Effector CD8-positive, alpha-beta T cell (primary cell): ENCODE data around the gene DCLK2.

Experiments
- DNase-seq: peaks from one replicate; lab custom pipeline; 2025; lab: John Stamatoyannopoulos, UW

The DCLK2 gene

DNA sequence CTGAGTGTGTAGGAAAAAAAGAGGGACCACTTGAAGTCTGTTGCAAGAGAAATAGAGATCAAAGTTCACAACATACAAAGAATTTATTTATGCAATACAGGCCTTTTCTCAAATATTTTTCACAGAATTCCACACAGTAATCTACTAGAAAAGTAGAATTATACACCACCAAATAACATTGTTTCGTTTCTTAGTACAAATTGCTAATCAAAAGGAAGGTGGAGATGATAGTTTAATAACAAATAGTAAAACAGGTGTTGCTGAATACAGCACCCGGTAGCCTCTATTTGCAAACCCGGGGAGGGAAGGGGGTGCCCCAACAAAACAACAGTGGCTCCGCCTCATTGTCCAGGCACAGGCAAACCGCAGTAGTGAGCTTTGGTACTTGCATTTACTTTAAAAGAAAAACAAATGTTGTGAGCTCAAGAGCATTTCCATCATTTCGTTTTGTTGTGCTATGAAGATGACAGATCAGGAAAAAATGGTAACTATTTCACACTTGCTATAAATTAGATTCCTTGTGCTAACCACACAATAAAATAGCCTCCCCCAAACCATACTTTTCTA lies 186.4 kb downstream of the DCLK2 start:
- DNase-seq = no peak

DNA sequence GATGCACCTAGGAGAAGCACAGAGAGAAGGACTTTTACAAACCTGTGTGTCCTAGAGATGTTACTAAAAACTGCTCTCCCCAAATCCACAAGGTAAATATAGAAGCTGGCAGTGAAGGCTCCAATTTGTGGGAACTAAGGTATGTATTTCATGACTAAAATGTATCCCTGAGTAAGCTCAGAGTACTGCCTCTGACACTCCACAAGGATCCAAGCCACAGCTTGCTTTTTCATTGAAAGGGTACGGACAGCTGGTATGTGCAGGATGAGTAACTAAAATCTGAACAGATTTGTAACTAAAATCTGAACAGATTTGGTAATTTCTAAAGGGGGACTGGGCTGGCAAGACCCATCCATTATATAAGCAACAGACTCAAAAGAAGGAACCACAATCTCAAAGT lies 187.6 kb downstream of the DCLK2 start:
- DNase-seq = no peak

DNA sequence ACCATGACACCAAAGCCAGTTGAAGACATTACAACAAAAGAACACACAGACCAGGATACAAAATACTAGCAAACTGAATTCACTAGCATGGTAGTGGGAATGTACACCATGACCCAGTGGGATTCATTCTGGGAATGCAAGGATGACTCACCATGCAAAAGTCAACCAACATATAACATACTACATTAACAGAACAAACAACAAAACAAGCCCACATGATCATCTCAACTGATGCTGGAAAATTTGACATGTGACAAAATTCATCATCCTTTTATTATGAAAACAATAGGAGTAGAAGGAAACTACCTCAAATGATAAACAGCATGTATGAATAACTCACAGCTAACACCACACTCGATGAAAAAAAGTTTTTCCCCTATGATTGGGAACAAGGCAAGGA lies 190.2 kb downstream of the DCLK2 start:
- no peak for DNase-seq

DNA sequence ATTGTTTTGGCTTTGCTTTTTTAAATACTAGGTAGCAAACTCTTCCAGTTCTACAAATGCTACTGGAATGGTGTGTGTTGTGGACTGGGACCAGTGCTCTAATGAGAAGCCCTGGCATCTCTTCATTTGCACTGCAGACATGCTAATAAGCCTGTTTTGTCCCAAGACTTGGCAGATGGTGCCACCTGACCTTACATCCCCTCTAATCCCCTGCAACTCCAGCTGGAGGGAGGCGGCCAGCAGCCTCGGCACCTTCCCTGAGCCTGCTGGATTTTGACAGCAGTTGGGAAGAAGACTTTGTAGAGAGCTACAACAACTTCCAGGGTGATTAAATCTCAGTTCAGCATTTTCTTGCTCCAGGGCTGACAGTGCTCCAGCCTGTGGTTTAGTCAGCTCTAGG lies 200.0 kb downstream of the DCLK2 start:
- DNase-seq = no peak

DNA sequence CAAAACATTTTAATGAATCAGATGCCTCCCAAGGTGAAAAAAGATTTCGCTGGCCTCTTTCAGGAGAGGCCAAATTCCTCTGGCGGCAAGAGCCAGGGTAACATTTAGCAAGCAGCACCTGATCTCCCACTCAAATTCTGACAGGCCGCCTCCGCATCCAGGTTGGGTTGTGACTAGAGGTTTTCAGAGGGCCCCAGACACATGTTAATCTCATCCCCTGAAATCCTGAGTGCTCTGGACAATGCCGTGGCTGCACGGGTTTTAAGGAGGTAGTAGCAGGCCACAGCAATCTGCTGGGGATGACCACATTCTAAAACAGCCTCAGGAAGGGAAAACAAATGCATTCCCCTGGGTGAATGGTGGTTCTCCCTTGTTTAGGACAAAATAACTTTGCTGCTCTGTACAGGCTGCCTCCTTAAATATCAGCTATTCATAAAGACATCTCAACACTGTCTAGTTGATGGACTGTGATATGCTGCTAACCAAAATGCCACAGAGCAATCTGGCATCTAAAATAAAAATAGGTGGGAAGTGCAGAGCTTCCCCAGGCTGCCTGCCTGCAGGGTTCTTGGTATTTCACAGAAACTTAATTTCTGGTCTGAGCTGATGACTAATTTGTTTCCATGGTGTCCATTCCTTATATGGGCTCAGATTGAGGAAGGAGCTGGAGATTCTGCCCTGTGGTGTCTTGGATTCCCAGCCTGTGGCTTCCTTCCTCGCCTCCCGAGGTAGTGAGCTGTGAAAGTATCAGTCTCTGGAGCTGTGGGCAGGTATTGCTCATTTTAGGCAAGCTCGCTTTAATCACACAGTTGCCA lies 202.0 kb downstream of the DCLK2 start:
- DNase-seq = no peak

DNA sequence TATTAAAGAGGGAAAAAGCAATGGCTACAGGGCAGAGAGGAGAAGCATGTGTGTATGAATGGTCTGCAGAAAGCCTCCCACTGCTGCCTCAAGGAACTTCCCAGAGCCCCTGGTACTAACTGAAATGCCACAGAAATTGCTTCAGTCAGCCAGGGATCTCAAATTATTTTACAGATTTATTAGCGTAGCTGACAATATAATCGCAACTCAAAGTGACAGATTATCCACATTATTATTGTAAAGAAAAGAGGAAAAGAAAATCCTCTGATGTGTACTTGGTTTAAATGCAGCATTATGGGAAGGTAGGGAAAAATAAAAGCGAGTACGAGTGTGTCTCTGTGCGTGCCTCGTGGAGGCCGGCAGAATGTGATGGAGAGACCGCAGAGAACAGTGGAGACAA lies 202.7 kb downstream of the DCLK2 start:
- no peak for DNase-seq

DNA sequence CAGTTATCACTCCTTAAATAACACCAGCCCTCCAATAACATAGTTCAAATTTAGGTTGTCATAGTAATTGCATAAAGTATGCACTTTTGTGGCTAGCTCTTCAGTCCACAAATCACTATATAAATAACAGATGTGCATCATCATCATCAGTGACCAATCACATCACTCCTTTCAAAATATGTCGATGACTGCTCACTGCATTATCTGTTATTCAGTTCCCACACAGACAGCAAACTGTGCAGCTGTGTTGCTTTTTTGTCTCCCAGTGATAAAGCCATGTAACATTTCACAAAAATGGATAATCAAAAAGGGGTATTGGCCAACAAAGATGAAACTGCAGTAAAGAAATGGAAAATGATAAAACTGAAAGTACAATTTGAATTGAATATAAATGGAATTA lies 205.4 kb downstream of the DCLK2 start:
- DNase-seq = no peak

DNA sequence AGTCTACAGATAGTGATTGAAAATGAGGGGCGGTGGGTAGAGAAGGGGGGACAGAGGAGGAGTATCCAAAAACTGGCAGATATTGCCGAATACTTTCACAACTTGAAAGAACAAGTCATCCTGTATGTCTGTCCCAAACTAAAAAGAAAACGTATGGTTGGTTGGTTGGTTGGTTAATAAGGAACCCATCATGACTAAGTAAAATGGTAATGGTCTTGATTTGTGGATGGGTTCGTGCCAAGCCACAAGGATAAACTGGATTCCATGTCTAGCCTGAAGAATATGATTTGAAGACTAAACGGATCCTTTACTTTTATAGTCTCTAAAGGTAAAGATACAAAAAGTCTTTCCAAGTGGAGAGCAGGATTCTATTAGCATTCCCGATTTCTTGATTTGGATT lies 208.4 kb downstream of the DCLK2 start:
- no peak for DNase-seq

DNA sequence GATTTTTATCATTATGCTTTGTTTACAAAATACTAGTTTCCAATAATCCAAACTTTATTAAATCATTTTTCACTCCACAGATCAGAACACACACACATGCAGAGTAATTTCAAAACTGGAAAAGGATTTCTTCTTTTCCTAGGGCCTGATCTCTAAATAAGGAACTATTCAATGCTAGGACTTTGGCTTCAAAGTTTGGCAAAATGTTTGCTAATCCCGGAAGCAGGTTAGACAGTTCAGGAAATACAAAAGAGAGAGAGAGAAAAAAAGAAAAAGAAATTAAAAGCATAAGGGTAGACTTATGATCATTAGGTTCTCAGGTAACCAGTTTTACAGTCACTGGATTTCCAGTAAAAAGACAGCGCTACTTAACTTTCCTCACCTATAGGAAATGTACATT lies 211.0 kb downstream of the DCLK2 start:
- no peak for DNase-seq

DNA sequence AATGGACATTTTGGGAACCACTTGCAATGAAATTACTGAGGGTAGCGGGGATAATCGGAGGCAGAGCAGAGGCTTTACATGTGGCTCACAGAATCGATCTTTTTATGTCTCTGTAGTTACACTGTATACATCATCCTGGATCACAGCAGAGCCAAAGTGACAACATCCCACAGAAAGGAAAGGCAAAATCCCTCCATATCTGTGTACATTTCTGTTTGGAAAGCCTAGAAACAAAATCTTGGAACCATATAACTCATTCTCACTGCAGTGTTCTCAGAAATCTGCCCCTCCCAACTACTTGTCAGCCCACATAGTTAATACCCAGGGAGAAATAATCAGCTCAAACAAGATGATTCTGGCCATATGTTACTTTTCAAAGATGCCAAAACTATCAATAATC lies 211.6 kb downstream of the DCLK2 start:
- no peak for DNase-seq

DNA sequence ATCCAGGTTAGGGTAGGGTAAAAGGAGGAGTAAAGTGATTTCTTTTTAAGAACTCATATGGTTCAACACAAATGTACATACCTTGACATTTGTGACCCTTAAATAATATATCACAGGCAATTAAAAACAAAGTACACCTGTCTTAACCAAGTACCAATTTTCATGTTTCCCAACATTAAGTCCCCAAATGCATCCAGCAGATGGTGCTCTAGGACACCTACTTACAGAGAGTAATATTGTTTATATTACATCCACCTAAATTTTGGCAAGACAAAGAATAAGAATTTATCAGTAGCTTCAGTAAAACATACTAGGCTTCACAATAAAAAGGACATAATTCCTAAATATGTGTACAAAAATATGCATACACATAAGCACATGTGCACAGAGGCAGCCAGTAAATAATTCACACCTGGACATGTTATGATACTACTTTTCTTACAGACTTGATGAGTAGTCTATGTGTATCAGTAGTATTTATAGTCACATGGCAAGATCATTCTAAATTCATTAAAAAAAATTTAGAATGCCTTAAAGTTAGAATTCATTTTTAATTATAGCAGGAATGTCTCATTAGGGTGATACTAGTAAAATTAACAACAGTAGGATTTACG lies 219.7 kb downstream of the DCLK2 start:
- no peak for DNase-seq

DNA sequence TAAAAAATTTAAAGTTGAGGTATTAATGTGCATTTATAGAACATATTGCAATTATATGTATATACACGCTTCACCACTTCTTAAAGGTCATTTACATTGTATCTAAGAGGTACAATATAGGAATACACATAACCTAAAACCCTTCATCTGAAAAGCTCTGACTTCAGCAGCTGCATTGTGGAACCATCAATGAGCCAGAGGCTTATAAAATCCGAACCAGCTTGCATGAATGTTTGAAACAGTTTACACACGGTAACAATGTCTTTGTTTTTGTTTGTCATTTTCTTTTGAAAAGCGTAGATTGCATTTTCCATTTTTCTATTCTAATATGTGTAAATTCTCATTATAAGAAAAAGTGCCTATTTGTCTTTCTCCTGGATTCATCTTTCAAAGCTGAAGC lies 221.6 kb downstream of the DCLK2 start:
- DNase-seq = no peak

DNA sequence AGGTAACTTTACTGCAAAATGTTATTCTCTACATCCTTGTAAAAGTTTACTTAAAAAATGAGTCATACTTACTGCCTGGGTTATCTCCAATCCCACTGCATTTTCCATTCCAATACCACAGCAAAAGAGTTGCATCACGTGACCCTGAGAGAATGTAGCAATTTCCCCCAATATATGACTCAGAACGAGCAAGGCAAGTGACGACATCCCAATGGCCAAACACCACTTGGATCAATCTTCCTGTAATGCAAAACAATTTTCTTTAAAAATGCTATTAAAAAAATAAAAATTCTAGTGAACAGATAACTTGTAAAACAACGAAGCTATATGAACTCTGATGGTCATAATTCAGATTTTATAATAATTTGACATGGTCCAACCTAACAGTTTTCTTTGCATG lies 224.3 kb downstream of the DCLK2 start:
- no peak for DNase-seq

DNA sequence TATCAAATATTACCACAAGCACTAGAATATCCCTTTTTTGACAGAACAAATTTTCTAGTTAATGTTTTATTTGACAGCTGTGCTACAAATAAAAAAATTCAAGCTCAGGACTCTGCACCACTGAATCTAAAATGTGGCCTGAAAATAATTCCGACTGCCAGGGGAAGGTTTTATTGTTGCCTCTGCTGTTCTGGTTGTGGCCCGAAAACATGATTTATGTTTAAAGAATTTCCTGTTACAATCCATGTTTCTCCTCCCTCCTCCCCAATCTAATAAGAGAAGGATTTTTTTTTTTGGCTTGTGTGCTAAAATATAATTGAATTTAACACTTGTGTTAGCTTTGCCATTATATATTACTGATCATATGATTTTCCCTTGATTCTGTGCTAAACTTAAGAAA lies 227.8 kb downstream of the DCLK2 start:
- DNase-seq = no peak

DNA sequence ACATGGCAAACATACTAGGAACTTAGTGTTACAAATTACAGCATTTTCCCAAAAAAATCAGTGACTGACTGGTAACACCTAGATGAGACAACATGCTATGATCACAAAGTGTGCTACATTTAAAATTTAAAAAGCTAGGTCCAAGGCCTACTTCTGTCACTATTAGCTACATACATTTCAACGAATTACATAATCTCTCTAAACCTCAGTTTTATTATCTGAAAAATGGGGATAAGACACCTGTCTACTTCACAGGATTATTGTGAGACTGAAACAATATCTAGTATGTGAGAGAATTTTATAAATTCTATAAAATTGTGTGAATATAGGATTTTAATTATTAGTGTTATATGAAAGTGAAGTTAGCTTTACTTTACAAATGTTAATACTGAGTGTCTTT lies 228.5 kb downstream of the DCLK2 start:
- DNase-seq = no peak
